DMS153 (cell line): ENCODE data around the gene EFNA4.
A peak's percentile ranks its signal among the peaks of the same experiment; 100 is the strongest.

Experiments
- DNase-seq: peaks from one replicate; lab custom pipeline; 2025; lab: John Stamatoyannopoulos, UW

EFNA4 gene

GRCh38 chr1:155063550-155064110, at the start of gene EFNA4:
EFNA4 (plus strand) TSS chr1:155063740; CDS start chr1:155063824, 84 bp downstream.
- DNase-seq, result peak; percentile 48

GRCh38 chr1:155014709-155015508, 48.6 kb upstream of the EFNA4 start:
- no peak for DNase-seq

- DNase-seq, result no peak
Observed at GRCh38 chr1:155015527-155016230, 47.9 kb upstream of the EFNA4 start.

GRCh38 chr1:155016231-155016831, 47.2 kb upstream of the EFNA4 start:
- DNase-seq, result no peak

- no peak for DNase-seq
Observed at GRCh38 chr1:155017041-155017945, 46.2 kb upstream of the EFNA4 start.

GRCh38 chr1:155017946-155018316, 45.6 kb upstream of the EFNA4 start:
- no peak for DNase-seq

- DNase-seq, result no peak
Observed at GRCh38 chr1:155018617-155019348, 44.8 kb upstream of the EFNA4 start.

- DNase-seq, result no peak
Observed at GRCh38 chr1:155019377-155020245, 43.9 kb upstream of the EFNA4 start.

GRCh38 chr1:155022136-155022926, 41.2 kb upstream of the EFNA4 start:
- DNase-seq, result no peak

GRCh38 chr1:155022927-155023236, 40.7 kb upstream of the EFNA4 start:
- DNase-seq, result peak; percentile 81

- no peak for DNase-seq
Observed at GRCh38 chr1:155023627-155024026, 39.9 kb upstream of the EFNA4 start.

GRCh38 chr1:155024315-155024714, 39.2 kb upstream of the EFNA4 start:
- DNase-seq, result no peak

GRCh38 chr1:155026154-155026553, 37.4 kb upstream of the EFNA4 start:
- DNase-seq, result no peak

- no peak for DNase-seq
Observed at GRCh38 chr1:155026588-155026987, 37.0 kb upstream of the EFNA4 start.

- DNase-seq, result no peak
Observed at GRCh38 chr1:155029513-155030242, 33.9 kb upstream of the EFNA4 start.

GRCh38 chr1:155030243-155030795, 33.2 kb upstream of the EFNA4 start:
- no peak for DNase-seq

- no peak for DNase-seq
Observed at GRCh38 chr1:155030899-155031298, 32.6 kb upstream of the EFNA4 start.

- DNase-seq, result no peak
Observed at GRCh38 chr1:155032886-155033285, 30.7 kb upstream of the EFNA4 start.
